GDM1 (cell line): ENCODE results near the gene DHRS2.

Experiments
- DNase-seq: peaks from one replicate; lab custom pipeline; 2025; lab: John Stamatoyannopoulos, UW

The DHRS2 gene

GRCh38 chr14:23612802-23613201 lies 23.4 kb upstream of the DHRS2 start:
- DNase-seq: no peak

GRCh38 chr14:23613242-23614070 lies 22.7 kb upstream of the DHRS2 start:
- DNase-seq: no peak

GRCh38 chr14:23614395-23614828 lies 21.8 kb upstream of the DHRS2 start:
- DNase-seq: no peak

- DNase-seq: no peak
Measured at GRCh38 chr14:23615856-23616255, 20.3 kb upstream of the DHRS2 start.

GRCh38 chr14:23617539-23617938 lies 18.6 kb upstream of the DHRS2 start:
- no peak for DNase-seq

- DNase-seq: no peak
Measured at GRCh38 chr14:23618415-23618988, 17.7 kb upstream of the DHRS2 start.

- no peak for DNase-seq
Measured at GRCh38 chr14:23620177-23620702, 15.9 kb upstream of the DHRS2 start.

GRCh38 chr14:23621204-23621931 lies 14.8 kb upstream of the DHRS2 start:
- DNase-seq: no peak

GRCh38 chr14:23621932-23622730 lies 14.0 kb upstream of the DHRS2 start:
- DNase-seq: no peak

- no peak for DNase-seq
Measured at GRCh38 chr14:23622990-23623389, 13.2 kb upstream of the DHRS2 start.

- DNase-seq: no peak
Measured at GRCh38 chr14:23623962-23624361, 12.2 kb upstream of the DHRS2 start.

GRCh38 chr14:23624830-23625404 lies 11.2 kb upstream of the DHRS2 start:
- DNase-seq: no peak

- no peak for DNase-seq
Measured at GRCh38 chr14:23626946-23627345, 9.2 kb upstream of the DHRS2 start.

GRCh38 chr14:23627961-23628360 lies 8.2 kb upstream of the DHRS2 start:
- no peak for DNase-seq

- DNase-seq: no peak
Measured at GRCh38 chr14:23629204-23629603, 7.0 kb upstream of the DHRS2 start.

GRCh38 chr14:23629832-23630396 lies 6.2 kb upstream of the DHRS2 start:
- DNase-seq: no peak

- no peak for DNase-seq
Measured at GRCh38 chr14:23630687-23631086, 5.5 kb upstream of the DHRS2 start.

- no peak for DNase-seq
Measured at GRCh38 chr14:23631234-23631633, 4.9 kb upstream of the DHRS2 start.

- DNase-seq: peak; percentile 78
Measured at GRCh38 chr14:23631702-23632460, 4.3 kb upstream of the DHRS2 start.

GRCh38 chr14:23632461-23633159 lies 3.6 kb upstream of the DHRS2 start:
- DNase-seq: no peak
